SU-DHL-6 (cell line): ENCODE results near the gene ZNF319.

ENCODE experiments used
- EZH2phosphoT487 ChIP-seq: fragments of 200-600 bp; sonication (generic), shearing (Covaris generic); conservative IDR thresholded peaks from 2 replicates; pipeline ENCODE4 v1.6.1; 2018; ENCODE audit warnings: mild to moderate bottlenecking, antibody characterized with exemption, low read length, moderate library complexity, mixed read lengths
- TF ChIP-seq, protein P1 (sequence below): fragments of 200-600 bp; sonication (generic); IDR thresholded peaks from one replicate; pipeline ENCODE4 v1.5.1; 2017; ENCODE audit warnings: antibody characterized with exemption, mild to moderate bottlenecking, low read length, moderate library complexity; ENCODE audit not compliant: insufficient read depth, poor library complexity, severe bottlenecking

DNA sequence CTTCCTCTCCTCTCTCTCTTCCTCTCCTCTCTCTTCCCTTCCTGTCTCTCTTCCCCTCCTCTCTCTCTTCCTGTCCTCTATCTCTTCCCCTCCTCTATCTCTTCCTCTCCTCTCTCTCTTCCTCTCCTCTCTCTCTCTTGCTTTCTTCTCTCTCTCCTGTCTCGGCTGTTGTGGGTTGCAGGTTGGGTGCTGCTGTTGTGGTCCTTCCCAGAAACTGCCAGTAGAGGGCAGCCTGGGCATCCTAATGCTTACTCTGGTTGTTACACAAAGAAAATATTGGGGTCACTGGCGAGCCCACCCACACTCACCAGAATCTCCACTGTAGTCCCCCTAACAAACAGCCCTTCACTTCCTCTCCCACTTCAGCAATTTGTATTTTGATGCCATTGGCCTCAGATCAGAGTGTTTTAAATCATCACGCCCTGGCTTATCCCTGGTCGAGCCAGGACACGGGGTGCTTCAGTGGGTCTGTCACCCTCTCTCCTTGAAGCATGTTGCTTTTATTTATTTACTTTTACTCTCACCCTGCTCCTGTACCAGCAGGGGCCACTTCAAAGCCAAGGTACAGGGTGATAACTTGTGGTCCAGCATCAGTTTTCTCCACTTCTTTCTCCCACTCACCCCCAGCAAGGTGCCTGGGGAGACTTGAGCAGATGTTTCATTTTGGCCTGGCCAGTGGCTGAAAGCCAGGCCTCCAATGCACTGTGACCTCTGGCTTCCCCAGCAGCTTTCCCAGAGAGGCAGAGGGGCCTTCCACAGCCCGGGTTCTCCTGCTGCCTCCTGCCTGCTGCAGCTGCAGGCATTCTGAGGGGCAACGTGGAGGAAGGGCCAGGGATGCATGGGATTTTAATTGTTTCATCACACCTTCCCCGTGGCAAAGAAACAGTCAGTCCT is 20.4 kb upstream of the ZNF319 start:
- TF ChIP-seq, protein P1, sequence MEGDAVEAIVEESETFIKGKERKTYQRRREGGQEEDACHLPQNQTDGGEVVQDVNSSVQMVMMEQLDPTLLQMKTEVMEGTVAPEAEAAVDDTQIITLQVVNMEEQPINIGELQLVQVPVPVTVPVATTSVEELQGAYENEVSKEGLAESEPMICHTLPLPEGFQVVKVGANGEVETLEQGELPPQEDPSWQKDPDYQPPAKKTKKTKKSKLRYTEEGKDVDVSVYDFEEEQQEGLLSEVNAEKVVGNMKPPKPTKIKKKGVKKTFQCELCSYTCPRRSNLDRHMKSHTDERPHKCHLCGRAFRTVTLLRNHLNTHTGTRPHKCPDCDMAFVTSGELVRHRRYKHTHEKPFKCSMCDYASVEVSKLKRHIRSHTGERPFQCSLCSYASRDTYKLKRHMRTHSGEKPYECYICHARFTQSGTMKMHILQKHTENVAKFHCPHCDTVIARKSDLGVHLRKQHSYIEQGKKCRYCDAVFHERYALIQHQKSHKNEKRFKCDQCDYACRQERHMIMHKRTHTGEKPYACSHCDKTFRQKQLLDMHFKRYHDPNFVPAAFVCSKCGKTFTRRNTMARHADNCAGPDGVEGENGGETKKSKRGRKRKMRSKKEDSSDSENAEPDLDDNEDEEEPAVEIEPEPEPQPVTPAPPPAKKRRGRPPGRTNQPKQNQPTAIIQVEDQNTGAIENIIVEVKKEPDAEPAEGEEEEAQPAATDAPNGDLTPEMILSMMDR: peak; percentile 97
- no peak for TF ChIP-seq EZH2phosphoT487
